ENCODE measurements around the gene SLC39A5. TPM values are rescaled to one million over a fixed set of nuclear protein-coding genes. Genes with fewer than 3 reads are reported as not detected.
A peak's percentile ranks its signal among the peaks of the same experiment; 100 is the strongest.
"Not testable (repeated sequence)": the region's sequence is repeated elsewhere in the genome, so short reads cannot be mapped to it uniquely, and the experiment has no call there.

SLC39A5 gene
- total RNA-seq, 2 donors from 2014 or later, result not detected

- intact Hi-C loops (cut with DNase I), result loop anchor here in 1 of 2 donors (5.0 kb wide), 1 partner anchor 69 kb away; no protein-coding TSS in a partner anchor
- DNase-seq (ENCODE audit: low spot score), result no peak
Measured at GRCh38 chr12:56261503-56262232, 31.8 kb downstream of the SLC39A5 start.

- DNase-seq (ENCODE audit: low spot score), result not testable (repeated sequence)
- intact Hi-C loops (cut with DNase I), result loop anchor here in 1 of 2 donors (5.0 kb wide), 1 partner anchor 71 kb away; no protein-coding TSS in a partner anchor
Measured at GRCh38 chr12:56262955-56263354, 33.1 kb downstream of the SLC39A5 start.

- intact Hi-C loops (cut with DNase I), result not testable (repeated sequence)
- peak; percentile 62 for DNase-seq (ENCODE audit: low spot score)
Measured at GRCh38 chr12:56266068-56266692, 36.3 kb downstream of the SLC39A5 start.

- intact Hi-C loops (cut with DNase I), result no loop called here
- DNase-seq (ENCODE audit: low spot score), result peak; percentile 96
Measured at GRCh38 chr12:56266693-56267442, 37.0 kb downstream of the SLC39A5 start, which contains the start of gene COQ10A. TSS of gene COQ10A (plus strand) at chr12:56266942. CDS start at chr12:56267119, 177 bp downstream.

- intact Hi-C loops (cut with DNase I), result no loop called here
- DNase-seq (ENCODE audit: low spot score), result no peak
Measured at GRCh38 chr12:56267443-56268071, 37.7 kb downstream of the SLC39A5 start.

- intact Hi-C loops (cut with DNase I), result no loop called here
- no peak for DNase-seq (ENCODE audit: low spot score)
Measured at GRCh38 chr12:56271031-56271430, 41.2 kb downstream of the SLC39A5 start.

- intact Hi-C loops (cut with DNase I), result not testable (repeated sequence)
- DNase-seq (ENCODE audit: low spot score), result peak; percentile 4
Measured at GRCh38 chr12:56272468-56272867, 42.6 kb downstream of the SLC39A5 start.

- intact Hi-C loops (cut with DNase I), result no loop called here
- DNase-seq (ENCODE audit: low spot score), result no peak
Measured at GRCh38 chr12:56274299-56274698, 44.4 kb downstream of the SLC39A5 start.

- DNase-seq (ENCODE audit: low spot score), result peak; percentile 2
- intact Hi-C loops (cut with DNase I), result no loop called here
Measured at GRCh38 chr12:56278905-56279304, 49.1 kb downstream of the SLC39A5 start.

- intact Hi-C loops (cut with DNase I), result no loop called here
- DNase-seq (ENCODE audit: low spot score), result peak; percentile 23
Measured at GRCh38 chr12:56280849-56281248, 51.0 kb downstream of the SLC39A5 start.

- DNase-seq (ENCODE audit: low spot score), result no peak
- intact Hi-C loops (cut with DNase I), result no loop called here
Measured at GRCh38 chr12:56282030-56282429, 52.2 kb downstream of the SLC39A5 start.

GRCh38 chr12:56282579-56282978, 52.7 kb downstream of the SLC39A5 start:
- intact Hi-C loops (cut with DNase I), result no loop called here
- DNase-seq (ENCODE audit: low spot score), result no peak

GRCh38 chr12:56284263-56284662, 54.4 kb downstream of the SLC39A5 start:
- intact Hi-C loops (cut with DNase I), result not testable (repeated sequence)

GRCh38 chr12:56286044-56286830, 56.4 kb downstream of the SLC39A5 start:
- intact Hi-C loops (cut with DNase I), result no loop called here
- no peak for DNase-seq (ENCODE audit: low spot score)

More at GRCh38 chr12:56284263-56284662, 54.4 kb downstream of the SLC39A5 start:
- DNase-seq (ENCODE audit: low spot score), result not testable (repeated sequence)

Other genes starting within 250 kb of the SLC39A5 start
- 10 to 100 TPM; 15.0 to 15.9 TPM for gene SUOX, start 232.8 kb upstream of the SLC39A5 start, total RNA-seq
- gene IKZF4, start 209.0 kb upstream of the SLC39A5 start, total RNA-seq, result 1 to 10 TPM; 5.6 to 8.6 TPM
- gene RPS26, start 188.1 kb upstream of the SLC39A5 start, total RNA-seq, result 10 to 100 TPM; 33.2 to 45.2 TPM
- gene ERBB3, start 149.9 kb upstream of the SLC39A5 start, total RNA-seq, result 1 to 10 TPM in 1 of 2 donors, under 1 TPM in 1; 0.71 to 1.4 TPM
- 10 to 100 TPM; 59.3 to 71.7 TPM for gene PA2G4, start 125.5 kb upstream of the SLC39A5 start, total RNA-seq
- gene RPL41, start 113.4 kb upstream of the SLC39A5 start, total RNA-seq, result 1,000 to 10,000 TPM; 2,364 to 2,753 TPM
- gene ZC3H10, start 111.8 kb upstream of the SLC39A5 start, total RNA-seq, result 1 to 10 TPM; 7.9 to 8.0 TPM
- gene ESYT1, start 101.8 kb upstream of the SLC39A5 start, total RNA-seq, result 100 to 1,000 TPM; 113 to 120 TPM
- gene MYL6B, start 77.5 kb upstream of the SLC39A5 start, total RNA-seq, result 10 to 100 TPM; 32.9 to 35.7 TPM
- 1,000 to 10,000 TPM; 3,219 to 3,986 TPM for gene MYL6, start 71.7 kb upstream of the SLC39A5 start, total RNA-seq
- 10 to 100 TPM; 81.0 to 93.9 TPM for gene SMARCC2, start 40.6 kb upstream of the SLC39A5 start, total RNA-seq
- 10 to 100 TPM; 40.1 to 44.2 TPM for gene RNF41, start 8.1 kb upstream of the SLC39A5 start, total RNA-seq
- gene NABP2, start 5.7 kb upstream of the SLC39A5 start, total RNA-seq, result 10 to 100 TPM; 19.9 to 23.1 TPM
- 10 to 100 TPM; 24.6 to 34.5 TPM for gene ANKRD52, start 28.3 kb downstream of the SLC39A5 start, total RNA-seq
- 10 to 100 TPM in 1 of 2 donors, 1 to 10 TPM in 1; 9.6 to 10.1 TPM for gene COQ10A, start 36.9 kb downstream of the SLC39A5 start, total RNA-seq
- gene CS, start 70.3 kb downstream of the SLC39A5 start, total RNA-seq, result 100 to 1,000 TPM; 109 to 115 TPM
- 10 to 100 TPM; 62.1 to 79.3 TPM for gene CNPY2, start 85.9 kb downstream of the SLC39A5 start, total RNA-seq
- gene PAN2, start 103.9 kb downstream of the SLC39A5 start, total RNA-seq, result 10 to 100 TPM; 29.4 to 40.7 TPM
- gene IL23A, start 108.8 kb downstream of the SLC39A5 start, total RNA-seq, result not detected
- 100 to 1,000 TPM; 108 to 113 TPM for gene STAT2, start 130.1 kb downstream of the SLC39A5 start, total RNA-seq
- gene APOF, start 132.8 kb downstream of the SLC39A5 start, total RNA-seq, result not detected
- gene TIMELESS, start 219.4 kb downstream of the SLC39A5 start, total RNA-seq, result 1 to 10 TPM; 4.4 TPM
- gene MIP, start 224.6 kb downstream of the SLC39A5 start, total RNA-seq, result not detected
- gene SPRYD4, start 238.5 kb downstream of the SLC39A5 start, total RNA-seq, result 1 to 10 TPM; 1.7 to 2.3 TPM